Hepatocyte (in vitro differentiated cells): ENCODE data around the gene TEX22.

Experiments used
- CTCF ChIP-seq: fragments of 200-600 bp; sonication (generic); IDR thresholded peaks from 2 replicates; pipeline ENCODE4 v1.5.1; 2016; ENCODE audit warnings: antibody characterized with exemption, mild to moderate bottlenecking; ENCODE audit not compliant: poor library complexity
- EZH2 ChIP-seq: fragments of 200-600 bp; sonication (generic); IDR thresholded peaks from 2 replicates; pipeline ENCODE4 v1.6.1; 2016; ENCODE audit warnings: antibody characterized with exemption, mild to moderate bottlenecking, borderline replicate concordance
- EZH2phosphoT487 ChIP-seq: fragments of 200-600 bp; sonication (generic); IDR thresholded peaks from one replicate; pipeline ENCODE4 v1.6.1; 2018; ENCODE audit warnings: antibody characterized with exemption, mild to moderate bottlenecking, low read depth, moderate library complexity; ENCODE audit not compliant: unreplicated experiment, severe bottlenecking

- no peak for TF ChIP-seq CTCF
- no peak for TF ChIP-seq EZH2
- no peak for TF ChIP-seq EZH2phosphoT487
Observed at GRCh38 chr14:105439710-105440553, 41.6 kb downstream of the TEX22 start.
